H7 (cell line): ENCODE results near the gene CLEC4C. TPM values are rescaled to one million over a fixed set of nuclear protein-coding genes. Genes with fewer than 3 reads are reported as not detected.
"Not testable (repeated sequence)": the region's sequence is repeated elsewhere in the genome, so short reads cannot be mapped to it uniquely, and the experiment has no call there.

Experiments
- DNase-seq: peaks from one replicate; pipeline ENCODE4 v3.0.0; 2012
- H3K27me3 ChIP-seq: 2 replicates; pipeline ENCODE4 v1.6.0; 2011; ENCODE audit warnings: mild to moderate bottlenecking, low read length; ENCODE audit not compliant: control insufficient read depth, insufficient read depth
- H3K36me3 ChIP-seq: replicated peaks from 2 replicates; pipeline ENCODE4 v1.5.1; 2011; ENCODE audit warnings: low read length; ENCODE audit not compliant: control insufficient read depth, insufficient read depth
- H3K4me3 ChIP-seq: 2 replicates; pipeline ENCODE4 v1.5.1; 2011; ENCODE audit warnings: low read depth, mild to moderate bottlenecking, control low read depth, low read length, moderate library complexity; ENCODE audit not compliant: insufficient read depth
- total RNA-seq: library from RNA; depleted of rRNA; stranded (reverse); fragments of >200 nt; shearing (Covaris generic); gene quantifications from 2 replicates; pipeline ENCODE4 v1.2.3, GENCODE V29; 2014; rRNA removed

The CLEC4C gene, protein sequence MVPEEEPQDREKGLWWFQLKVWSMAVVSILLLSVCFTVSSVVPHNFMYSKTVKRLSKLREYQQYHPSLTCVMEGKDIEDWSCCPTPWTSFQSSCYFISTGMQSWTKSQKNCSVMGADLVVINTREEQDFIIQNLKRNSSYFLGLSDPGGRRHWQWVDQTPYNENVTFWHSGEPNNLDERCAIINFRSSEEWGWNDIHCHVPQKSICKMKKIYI
- 0.17 TPM in 1 of 2 replicates, not detected in the other for total RNA-seq

DNA sequence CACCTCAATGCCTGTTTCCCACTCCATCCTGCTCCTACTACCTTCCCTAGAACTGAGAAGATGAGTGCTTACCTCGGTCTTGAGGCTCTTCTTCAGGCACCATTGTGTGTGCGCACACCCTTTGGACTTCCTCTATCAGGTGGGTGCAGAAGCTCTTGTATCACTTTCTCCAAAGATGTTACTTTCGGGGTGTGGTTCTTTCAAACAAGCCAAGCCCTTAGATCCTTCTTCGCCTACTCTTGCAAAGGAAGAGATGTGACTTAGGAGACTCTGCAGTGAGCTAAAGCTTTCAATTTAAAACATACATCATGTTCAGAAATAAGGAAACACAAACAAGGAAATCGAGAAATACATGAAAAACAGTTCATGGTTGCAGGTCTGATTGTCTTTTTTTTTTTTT, at the start of gene CLEC4C:
TSS of gene CLEC4C (minus strand) at position 130 of the 400 bp plus-strand sequence. CDS start at position 103, 27 bp downstream.
- no peak for DNase-seq
- H3K4me3 ChIP-seq, result no peak within 1 kb of the TSS

DNA sequence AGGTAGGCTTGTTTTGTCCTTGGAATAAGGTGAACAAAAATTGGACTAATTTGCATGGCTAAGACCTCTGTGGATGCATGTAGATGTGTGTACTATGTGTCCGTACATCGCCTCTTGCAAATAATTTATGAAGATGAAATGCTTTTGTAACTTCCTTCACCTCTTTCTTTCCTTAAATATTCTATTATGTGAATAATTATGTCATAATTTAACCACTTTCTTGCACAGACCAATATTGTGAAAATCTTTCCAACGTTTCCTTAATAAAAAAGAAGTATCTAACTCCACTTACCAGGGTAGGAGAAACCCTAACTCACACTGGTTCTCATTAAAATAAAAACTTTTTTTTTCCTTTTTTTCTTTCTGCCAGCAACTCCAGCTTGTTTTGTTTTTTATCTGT, 46.0 kb upstream of the CLEC4C start:
- Histone ChIP-seq H3K36me3 (peaks cover 17% of the 10 kb centered on the region), H3K27me3 (no peaks in the 10 kb centered on the region), H3K4me3 (no peak overlapping the region)
- no peak for DNase-seq

More for the DNA sequence above, at the start of gene CLEC4C:
- Histone ChIP-seq H3K36me3 (no peaks in the 10 kb centered on the region), H3K27me3 (no peaks in the 10 kb centered on the region)

DNA sequence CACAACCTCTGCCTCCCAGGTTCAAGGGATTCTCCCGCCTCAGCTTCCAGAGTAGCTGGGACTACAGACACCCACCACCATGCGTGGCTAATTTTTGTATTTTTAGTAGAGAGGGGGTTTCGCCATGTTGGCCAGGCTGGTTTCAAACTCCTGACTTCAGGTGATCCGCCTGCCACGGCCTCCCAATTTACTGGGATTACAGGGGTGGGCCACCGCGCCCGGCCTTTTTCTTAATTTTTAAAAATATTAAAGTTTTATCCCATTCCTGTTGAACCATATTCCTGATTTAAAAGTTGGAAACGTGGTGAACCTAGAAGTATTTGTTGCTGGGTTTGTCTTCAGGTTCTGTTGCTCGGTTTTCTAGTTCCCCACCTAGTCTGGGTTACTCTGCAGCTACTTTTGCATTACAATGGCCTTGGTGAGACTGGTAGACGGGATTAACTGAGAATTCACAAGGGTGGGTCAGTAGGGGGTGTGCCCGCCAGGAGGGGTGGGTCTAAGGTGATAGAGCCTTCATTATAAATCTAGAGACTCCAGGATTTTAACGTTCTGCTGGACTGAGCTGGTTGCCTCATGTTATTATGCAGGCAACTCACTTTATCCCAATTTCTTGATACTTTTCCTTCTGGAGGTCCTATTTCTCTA, 41.8 kb upstream of the CLEC4C start, which contains the start of gene NANOG:
TSS of gene NANOG (plus strand) at position 519 of the 645 bp plus-strand sequence. CDS start 213 bp downstream, outside the sequence.
- H3K4me3 ChIP-seq, result peak within 1 kb of the TSS; percentile 55
- DNase-seq, result peak; percentile 49
- not testable (repeated sequence) for H3K27me3 ChIP-seq, H3K36me3 ChIP-seq

DNA sequence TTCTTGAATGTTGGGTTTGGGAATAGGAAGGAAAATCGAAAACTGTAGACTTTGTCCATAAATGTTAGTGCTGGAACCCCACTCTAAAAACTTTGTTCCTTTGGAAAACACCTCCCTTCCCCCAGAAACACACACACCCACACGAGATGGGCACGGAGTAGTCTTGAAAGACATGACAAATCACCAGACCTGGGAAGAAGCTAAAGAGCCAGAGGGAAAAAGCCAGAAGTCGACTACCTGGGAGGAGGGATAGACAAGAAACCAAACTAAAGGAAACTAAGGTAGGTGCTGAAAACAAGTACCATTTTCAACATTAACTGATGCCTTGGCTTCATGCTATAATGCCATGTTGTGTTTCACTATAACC, 41.1 kb upstream of the CLEC4C start:
- no peak overlapping the region; the same call in 1 of the 2 replicates for H3K4me3 ChIP-seq

DNA sequence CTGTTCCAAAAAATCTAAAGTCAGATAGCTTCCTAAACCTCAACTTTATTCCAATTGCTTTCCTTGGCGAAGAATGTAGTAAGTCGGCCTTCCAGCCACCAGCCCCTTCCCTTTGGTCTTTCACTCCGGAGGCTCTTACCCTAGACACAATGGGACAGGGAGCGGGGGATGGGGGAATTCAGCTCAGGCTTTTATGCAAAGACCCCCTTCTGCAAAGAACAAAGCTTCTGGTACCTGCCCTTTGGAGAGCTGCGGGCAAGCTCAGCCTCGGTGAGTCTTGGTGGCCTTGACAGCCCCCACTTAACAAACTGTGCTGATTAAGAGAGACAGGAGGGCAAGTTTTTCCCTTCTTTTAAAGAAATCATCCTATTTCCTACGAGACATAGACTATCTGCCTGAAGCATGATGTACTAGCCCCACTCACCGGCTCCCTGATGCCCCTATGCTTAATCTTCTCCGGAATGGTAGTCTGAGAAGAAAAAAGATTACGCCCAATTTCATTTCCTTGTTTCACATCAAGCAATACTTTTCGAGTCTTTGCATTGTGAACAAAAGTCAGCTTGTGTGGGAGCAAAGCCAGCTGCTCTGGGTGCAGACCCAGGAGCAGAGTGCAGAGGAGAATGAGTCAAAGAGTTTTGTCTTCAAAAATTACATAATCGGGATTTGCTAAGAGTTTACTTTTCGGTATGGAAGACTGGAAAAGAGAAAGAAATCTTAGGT, 40.6 kb upstream of the CLEC4C start:
- DNase-seq, result peak; percentile 35

More for the DNA sequence above, 41.1 kb upstream of the CLEC4C start:
- H3K36me3 ChIP-seq, result peaks cover 8% of the 10 kb centered on the region
- DNase-seq, result no peak
- H3K27me3 ChIP-seq, result no peaks in the 10 kb centered on the region

DNA sequence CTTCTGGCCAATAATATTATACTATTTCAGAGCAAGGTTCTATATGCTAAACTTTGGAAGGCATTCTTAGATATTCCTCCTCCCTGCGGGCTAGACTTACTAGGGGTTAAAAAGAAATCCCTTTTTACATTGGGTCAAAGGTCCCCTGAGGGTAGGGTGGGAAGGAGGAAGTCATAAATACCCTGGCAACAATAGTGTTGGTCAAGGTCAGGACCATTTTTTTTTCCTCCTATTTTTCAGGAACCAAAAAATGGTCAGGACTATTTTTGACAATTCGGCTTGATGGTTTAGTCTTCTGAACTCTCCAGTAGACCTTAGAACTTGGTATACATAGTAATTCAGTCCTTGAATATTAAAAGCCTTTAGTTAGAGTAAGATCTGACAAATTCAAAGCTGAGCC, 37.5 kb upstream of the CLEC4C start:
- Histone ChIP-seq H3K4me3 (no peak overlapping the region), H3K27me3 (no peaks in the 10 kb centered on the region), H3K36me3 (no peaks in the 10 kb centered on the region)
- DNase-seq, result no peak

More for the DNA sequence above, 40.6 kb upstream of the CLEC4C start:
- Histone ChIP-seq H3K27me3 (no peaks in the 10 kb centered on the region), H3K36me3 (peaks cover 5% of the 10 kb centered on the region), H3K4me3 (peak overlapping the region; percentile 8; the same call in 1 of the 2 replicates)

DNA sequence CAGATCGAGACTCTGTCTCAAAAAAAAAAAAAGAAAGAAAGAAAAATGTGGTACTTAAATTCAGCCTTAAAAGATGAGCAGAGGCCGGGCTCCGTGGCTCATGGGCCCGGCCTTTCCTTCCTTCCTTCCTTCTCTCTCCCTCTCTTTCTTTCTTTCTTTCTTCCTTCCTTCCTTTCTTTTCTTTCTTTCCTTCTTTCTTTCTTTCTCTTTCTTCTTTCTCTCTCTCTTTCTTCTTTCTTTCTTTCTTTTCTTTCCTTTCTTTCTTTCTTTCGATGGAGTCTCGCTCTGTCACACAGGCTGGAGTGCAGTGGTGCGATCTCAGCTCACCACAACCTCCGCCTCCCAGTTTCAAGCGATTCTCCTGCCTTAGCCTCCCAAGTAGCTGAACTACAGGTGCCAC, 36.3 kb upstream of the CLEC4C start:
- H3K4me3 ChIP-seq, H3K27me3 ChIP-seq, DNase-seq, H3K36me3 ChIP-seq: not testable (repeated sequence)

DNA sequence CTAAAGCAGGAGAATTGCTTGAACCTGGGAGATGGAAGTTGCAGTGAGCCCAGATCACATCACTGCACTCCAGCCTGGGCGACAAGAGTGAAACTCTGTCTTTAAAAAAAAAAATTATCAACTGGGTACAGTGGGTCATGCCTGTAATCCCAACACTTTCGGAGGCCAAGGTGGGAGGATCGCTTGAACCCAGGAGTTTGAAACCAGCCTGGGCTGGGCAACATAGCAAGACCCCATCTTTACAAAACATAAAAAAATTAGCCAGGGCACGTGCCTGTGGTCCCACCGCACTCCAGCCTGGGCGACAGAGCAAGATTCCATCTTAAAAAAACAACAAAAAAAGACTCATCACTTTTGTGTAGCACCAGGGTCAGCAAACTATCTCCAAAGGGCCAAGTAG, 34.9 kb upstream of the CLEC4C start:
- no peak for DNase-seq
- Histone ChIP-seq H3K36me3 (no peaks in the 10 kb centered on the region), H3K4me3 (no peak overlapping the region), H3K27me3 (no peaks in the 10 kb centered on the region)

DNA sequence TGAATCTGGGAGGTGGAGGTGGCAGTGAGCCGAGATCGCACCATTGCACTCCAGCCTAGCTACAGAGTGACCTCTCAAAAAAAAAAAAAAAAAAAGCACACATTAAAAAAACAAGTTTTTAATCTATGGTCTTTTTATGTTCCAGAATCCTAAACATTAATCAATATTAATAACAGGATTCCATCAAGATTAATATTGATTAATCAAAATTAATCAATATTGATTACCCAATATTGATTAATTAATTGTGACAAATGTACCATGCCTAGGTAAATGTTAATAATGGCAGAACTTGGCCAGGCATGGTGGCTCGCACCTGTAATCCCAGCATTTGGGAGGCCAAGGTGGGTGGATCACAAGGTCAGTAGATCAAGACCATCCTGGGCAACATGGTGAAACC, 34.1 kb upstream of the CLEC4C start:
- Histone ChIP-seq H3K4me3 (no peak overlapping the region), H3K27me3 (no peaks in the 10 kb centered on the region), H3K36me3 (no peaks in the 10 kb centered on the region)
- no peak for DNase-seq

DNA sequence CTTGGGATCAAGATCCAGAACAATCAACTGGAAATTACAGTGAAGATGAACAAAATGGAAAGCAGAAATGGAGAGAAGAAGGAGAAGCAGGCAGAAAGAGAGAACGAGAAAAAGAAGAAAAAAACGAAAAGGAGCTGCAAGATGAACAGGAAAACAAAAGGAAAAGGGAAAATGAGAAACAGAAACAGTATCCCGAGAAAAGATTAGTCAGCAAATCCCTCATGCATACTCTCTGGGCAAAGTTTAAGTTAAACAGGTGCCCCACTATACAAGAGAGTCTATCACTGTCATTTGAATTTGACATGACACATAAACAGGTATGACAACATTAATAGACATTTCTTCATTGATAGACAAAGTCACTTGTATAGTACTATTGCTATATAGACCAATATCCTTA, 22.8 kb upstream of the CLEC4C start:
- no peaks in the 10 kb centered on the region for H3K36me3 ChIP-seq
- no peak for DNase-seq
- H3K27me3 ChIP-seq, result no peaks in the 10 kb centered on the region
- H3K4me3 ChIP-seq, result no peak overlapping the region

DNA sequence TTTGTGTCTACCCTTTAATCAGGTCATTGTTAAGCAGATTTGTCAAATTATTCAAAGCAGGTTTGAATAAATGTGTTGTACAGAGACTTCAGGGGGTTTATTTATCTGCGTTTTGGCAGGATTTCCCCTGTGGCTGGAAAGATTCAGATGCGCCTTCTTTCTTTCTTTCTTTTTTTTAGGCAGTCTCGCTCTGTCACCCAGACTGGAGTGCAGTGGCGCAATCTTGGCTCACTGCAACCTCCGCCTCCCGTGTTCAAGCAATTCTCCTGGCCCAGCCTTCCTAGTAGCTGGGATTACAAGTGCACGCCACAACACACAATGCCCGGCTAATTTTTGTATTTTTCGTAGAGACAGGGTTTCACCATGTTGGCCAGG, 11.6 kb upstream of the CLEC4C start:
- no peak for DNase-seq
- H3K27me3 ChIP-seq, result no peaks in the 10 kb centered on the region
- no peak overlapping the region for H3K4me3 ChIP-seq
- H3K36me3 ChIP-seq, result no peaks in the 10 kb centered on the region

DNA sequence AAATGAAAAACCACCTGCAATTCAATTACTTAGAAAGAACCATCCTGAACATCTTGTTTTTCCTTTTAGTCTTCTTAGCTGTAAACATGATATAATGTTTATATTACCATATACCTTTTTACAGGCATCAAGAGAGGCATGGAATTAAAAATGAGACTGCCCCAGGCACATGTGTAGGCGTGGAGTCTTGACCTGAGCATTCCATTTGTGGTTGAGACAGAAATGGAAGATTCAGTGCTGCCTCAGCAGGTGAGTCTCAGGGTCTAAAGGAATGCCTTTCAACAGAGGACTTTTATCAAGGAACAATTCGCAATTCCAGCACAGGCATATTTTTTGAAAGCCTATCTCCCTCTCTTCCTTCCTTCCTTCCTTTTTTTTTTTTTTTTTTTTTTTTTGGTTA, 9.8 kb upstream of the CLEC4C start:
- no peaks in the 10 kb centered on the region for H3K27me3 ChIP-seq

DNA sequence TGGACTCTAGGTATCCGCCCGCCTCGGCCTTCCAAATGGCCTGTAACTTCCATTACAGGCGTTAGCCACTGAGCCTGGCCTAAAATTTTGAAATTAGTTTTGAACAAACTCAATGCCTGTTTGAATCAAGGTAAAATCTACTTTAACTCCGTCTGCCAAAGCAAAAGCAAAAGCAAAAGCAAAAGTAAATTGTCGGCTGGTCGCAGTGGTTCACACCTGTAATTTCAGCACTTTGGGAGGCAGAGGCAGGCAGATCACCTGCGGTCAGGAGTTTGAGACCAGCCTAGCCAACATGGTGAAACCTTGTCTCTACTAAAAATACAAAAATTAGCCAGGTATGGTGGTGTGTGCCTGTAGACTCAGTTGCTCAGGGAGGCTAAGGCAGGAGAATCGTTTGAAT, 8.5 kb upstream of the CLEC4C start:
- not testable (repeated sequence) for H3K4me3 ChIP-seq, H3K36me3 ChIP-seq, DNase-seq, H3K27me3 ChIP-seq

More for the DNA sequence above, 9.8 kb upstream of the CLEC4C start:
- no peak for DNase-seq
- Histone ChIP-seq H3K4me3 (no peak overlapping the region), H3K36me3 (no peaks in the 10 kb centered on the region)

DNA sequence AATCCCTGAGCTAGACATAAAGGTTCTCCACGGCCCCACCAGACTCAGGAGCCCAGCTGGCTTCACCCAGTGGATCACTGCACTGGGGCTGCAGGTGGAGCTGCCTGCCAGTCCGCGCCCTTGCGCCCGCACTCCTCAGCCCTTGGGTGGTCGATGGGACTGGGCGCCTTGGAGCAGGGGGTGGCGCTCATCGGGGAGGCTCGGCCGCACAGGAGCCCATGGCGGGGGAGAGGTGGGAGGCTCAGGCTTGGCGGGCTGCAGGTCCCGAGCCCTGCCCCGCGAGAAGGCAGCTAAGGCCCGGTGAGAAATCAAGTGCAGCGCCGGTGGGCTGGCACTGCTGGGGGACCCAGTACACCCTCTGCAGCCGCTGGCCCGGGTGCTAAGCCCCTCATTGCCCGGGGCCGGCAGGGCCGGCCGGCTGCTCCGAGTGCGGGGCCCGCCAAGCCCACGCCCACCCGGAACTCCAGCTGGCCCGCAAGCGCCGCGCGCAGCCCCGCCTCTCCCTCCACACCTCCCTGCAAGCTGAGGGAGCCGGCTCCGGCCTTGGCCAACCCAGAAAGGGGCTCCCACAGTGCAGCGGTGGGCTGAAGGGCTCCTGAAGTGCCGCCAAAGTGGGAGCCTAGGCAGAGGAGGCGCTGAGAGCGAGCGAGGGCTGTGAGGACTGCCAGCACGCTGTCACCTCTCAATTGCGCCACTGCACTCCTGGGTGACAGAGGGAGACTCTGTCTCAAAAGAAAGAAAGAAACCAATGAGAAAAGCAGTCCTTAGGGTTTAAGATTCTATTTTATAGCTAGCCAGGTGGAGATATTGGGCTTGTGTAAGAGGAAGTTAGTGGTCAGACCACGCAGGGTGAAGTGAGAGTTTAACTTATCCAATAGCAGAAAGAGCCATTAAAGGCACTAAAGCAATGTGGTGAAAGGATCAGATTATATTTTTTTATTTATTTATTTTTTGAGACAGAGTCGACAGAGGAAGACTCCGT, 5.1 kb upstream of the CLEC4C start:
- DNase-seq, H3K36me3 ChIP-seq, H3K27me3 ChIP-seq, H3K4me3 ChIP-seq: not testable (repeated sequence)
